Panc1 (cell line): ENCODE measurements around the gene KCNQ1OT1. TPM values are rescaled to one million over a fixed set of nuclear protein-coding genes. Genes with fewer than 3 reads are reported as not detected.

Experiments
- ATAC-seq: fragments of 200-7000 bp; cut with Tn5 transposase; 2 replicates; pipeline ENCODE4 v1.9.1; 2020; ENCODE audit warnings: mild to moderate bottlenecking, moderate library complexity
- BruUV-seq: library from RNA; stranded (reverse); fragments of 400-500 nt; replicated peaks from 2 replicates; lab custom pipeline; 2021; lab: Mats Ljungman, UMichigan
- CTCF ChIA-PET: fragments of 300-600 bp; sonication (Branson Sonifier 250); formaldehyde crosslinking; loops from one replicate; lab custom pipeline; 2022; ENCODE audit warnings: antibody characterized with exemption; lab: Charles Lee
- POLR2A ChIA-PET: fragments of 300-600 bp; sonication (Branson Sonifier 250); formaldehyde crosslinking; loops from one replicate; lab custom pipeline; 2022; ENCODE audit warnings: antibody characterized with exemption; lab: Charles Lee
- DNase-seq: peaks from one replicate; pipeline ENCODE4 v3.0.0-alpha.2; 2010; ENCODE audit warnings: low read depth, low spot score
- H3K27ac ChIP-seq: 2 replicates; pipeline ENCODE4 v1.5.1; 2011; ENCODE audit warnings: mild to moderate bottlenecking, low read length, inconsistent platforms
- H3K27me3 ChIP-seq: fragments of 200-500 bp; sonication (Bioruptor generic); 2 replicates; pipeline ENCODE4 v1.6.0; 2014; ENCODE audit warnings: low read length, inconsistent platforms; ENCODE audit not compliant: control insufficient read depth, insufficient read depth
- H3K36me3 ChIP-seq: fragments of 200-500 bp; sonication (Bioruptor generic); 2 replicates; pipeline ENCODE4 v1.5.1; 2014; ENCODE audit warnings: inconsistent platforms, mild to moderate bottlenecking, low read length, moderate library complexity; ENCODE audit not compliant: control insufficient read depth, insufficient read depth
- H3K4me1 ChIP-seq: 2 replicates; pipeline ENCODE4 v1.5.1; 2011; ENCODE audit warnings: inconsistent platforms, mild to moderate bottlenecking, low read length, moderate library complexity; ENCODE audit not compliant: control insufficient read depth, insufficient read depth
- H3K4me3 ChIP-seq, 2 experiments: 2 replicates each; pipeline ENCODE4 v1.5.1; 2011 to 2012; ENCODE audit warnings: low read depth in 2 of 2, low read length in 2 of 2, mild to moderate bottlenecking in 2 of 2, inconsistent platforms in 1 of 2, moderate library complexity in 1 of 2
- H3K9me3 ChIP-seq: fragments of 200-500 bp; sonication (Bioruptor generic); 2 replicates; pipeline ENCODE4 v1.5.1; 2014; ENCODE audit warnings: low read depth, mild to moderate bottlenecking, inconsistent platforms, low read length, moderate library complexity; ENCODE audit not compliant: control insufficient read depth, insufficient read depth
- POLR2AphosphoS5 ChIP-seq: IDR thresholded peaks from 2 replicates; pipeline ENCODE4 v1.6.1; 2012; ENCODE audit warnings: mild to moderate bottlenecking, low read depth, low read length, moderate library complexity
- SIN3A ChIP-seq: IDR thresholded peaks from 2 replicates; pipeline ENCODE4 v1.6.1; 2012; ENCODE audit warnings: low read depth, mild to moderate bottlenecking, low read length, moderate library complexity, borderline replicate concordance; ENCODE audit not compliant: insufficient read depth
- TCF7L2 ChIP-seq: IDR thresholded peaks from 2 replicates; pipeline ENCODE4 v1.6.1; 2011; ENCODE audit warnings: mild to moderate bottlenecking, low read depth, low read length, inconsistent platforms
- in situ Hi-C: cut with HindIII; loops from 2 replicates; pipeline ENCODE4 v1.10.0; 2016; ENCODE audit warnings: low sequenced_read_pairs, low pct_unique_long_range_greater_than_20kb
- intact Hi-C: fragments of 100-400 bp; cut with micrococcal nuclease; formaldehyde crosslinking; loops from one replicate; pipeline ENCODE4 v1.10.0; 2022; ENCODE audit not compliant: unreplicated experiment
- total RNA-seq: library from RNA; stranded (reverse); gene quantifications from one replicate; pipeline ENCODE4 v1.2.1, GENCODE V29; 2021; ENCODE audit not compliant: unreplicated experiment
- TF ChIP-seq, protein P1 (sequence below), 2 experiments: IDR thresholded peaks; 2 replicates each; pipeline ENCODE4 v1.6.1; 2011 to 2012; ENCODE audit warnings: low read depth in 2 of 2, control low read depth in 1 of 2, low read length in 1 of 2, mild to moderate bottlenecking in 1 of 2, moderate library complexity in 1 of 2; ENCODE audit not compliant: insufficient read depth in 1 of 2
- TF ChIP-seq, protein P2 (sequence below): fragments of 450-650 bp; IDR thresholded peaks from 2 replicates; pipeline ENCODE4 v1.5.1; 2017; ENCODE audit warnings: mild to moderate bottlenecking

KCNQ1OT1 gene
- total RNA-seq, 1 experiment from 2014 or later = 1.3 TPM

DNA sequence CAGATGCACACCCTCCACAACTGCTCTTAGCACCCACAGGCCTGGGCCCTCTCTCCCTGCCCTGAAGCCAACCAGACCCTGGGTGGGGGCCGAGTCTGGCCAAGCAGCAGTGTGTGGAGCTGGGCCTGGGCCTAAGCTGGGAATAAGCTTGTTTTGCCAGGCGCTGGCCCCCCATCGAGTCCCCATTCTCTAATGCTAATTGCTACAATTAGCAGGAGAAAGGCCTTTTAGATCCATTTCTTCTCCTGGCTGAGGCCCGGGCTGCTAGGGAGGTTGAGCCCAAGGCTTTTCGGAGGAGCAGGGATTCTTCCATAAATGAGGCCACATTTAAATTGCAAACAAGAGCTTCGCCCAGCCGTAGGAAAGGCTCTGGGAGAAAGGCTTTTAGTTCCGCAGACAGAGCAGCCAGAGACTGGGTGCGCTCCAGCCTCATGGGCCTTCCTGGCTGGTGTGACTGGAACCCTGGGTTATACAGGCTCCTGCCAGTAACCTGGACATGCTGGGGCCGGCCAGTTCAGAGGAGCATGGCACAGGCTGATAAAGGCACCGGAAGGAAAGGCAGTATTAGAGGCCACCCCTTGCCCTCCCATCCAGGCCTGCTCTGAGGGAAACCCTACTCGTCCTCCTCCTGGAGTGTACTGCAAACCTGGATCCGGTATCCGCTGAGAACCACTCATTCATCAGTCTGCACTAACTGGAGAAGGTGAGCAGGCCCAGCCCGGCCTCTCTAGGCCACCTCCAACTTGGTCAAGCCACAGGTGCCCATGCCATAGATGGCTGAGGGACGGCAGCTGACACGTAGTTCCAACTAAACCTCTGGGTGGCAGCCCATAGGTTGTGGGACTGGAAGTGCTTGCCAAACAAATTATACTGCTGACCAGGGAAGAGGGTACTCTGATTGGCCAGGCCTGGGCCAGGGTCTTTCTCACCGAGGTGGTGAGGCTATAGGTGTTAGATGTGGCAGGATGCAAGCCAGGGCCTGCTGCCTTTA lies 6.2 kb downstream of the KCNQ1OT1 start:
- Histone ChIP-seq H3K4me1 (peaks cover 4% of the 10 kb centered on the region), H3K27me3 (no peaks in the 10 kb centered on the region), H3K4me3 (no peak overlapping the region), H3K36me3 (no peaks in the 10 kb centered on the region), H3K27ac (no peak overlapping the region), H3K9me3 (no peaks in the 10 kb centered on the region)
- TF ChIP-seq POLR2AphosphoS5 (no peak), TCF7L2 (no peak), SIN3A (no peak)
- TF ChIP-seq, protein P1, sequence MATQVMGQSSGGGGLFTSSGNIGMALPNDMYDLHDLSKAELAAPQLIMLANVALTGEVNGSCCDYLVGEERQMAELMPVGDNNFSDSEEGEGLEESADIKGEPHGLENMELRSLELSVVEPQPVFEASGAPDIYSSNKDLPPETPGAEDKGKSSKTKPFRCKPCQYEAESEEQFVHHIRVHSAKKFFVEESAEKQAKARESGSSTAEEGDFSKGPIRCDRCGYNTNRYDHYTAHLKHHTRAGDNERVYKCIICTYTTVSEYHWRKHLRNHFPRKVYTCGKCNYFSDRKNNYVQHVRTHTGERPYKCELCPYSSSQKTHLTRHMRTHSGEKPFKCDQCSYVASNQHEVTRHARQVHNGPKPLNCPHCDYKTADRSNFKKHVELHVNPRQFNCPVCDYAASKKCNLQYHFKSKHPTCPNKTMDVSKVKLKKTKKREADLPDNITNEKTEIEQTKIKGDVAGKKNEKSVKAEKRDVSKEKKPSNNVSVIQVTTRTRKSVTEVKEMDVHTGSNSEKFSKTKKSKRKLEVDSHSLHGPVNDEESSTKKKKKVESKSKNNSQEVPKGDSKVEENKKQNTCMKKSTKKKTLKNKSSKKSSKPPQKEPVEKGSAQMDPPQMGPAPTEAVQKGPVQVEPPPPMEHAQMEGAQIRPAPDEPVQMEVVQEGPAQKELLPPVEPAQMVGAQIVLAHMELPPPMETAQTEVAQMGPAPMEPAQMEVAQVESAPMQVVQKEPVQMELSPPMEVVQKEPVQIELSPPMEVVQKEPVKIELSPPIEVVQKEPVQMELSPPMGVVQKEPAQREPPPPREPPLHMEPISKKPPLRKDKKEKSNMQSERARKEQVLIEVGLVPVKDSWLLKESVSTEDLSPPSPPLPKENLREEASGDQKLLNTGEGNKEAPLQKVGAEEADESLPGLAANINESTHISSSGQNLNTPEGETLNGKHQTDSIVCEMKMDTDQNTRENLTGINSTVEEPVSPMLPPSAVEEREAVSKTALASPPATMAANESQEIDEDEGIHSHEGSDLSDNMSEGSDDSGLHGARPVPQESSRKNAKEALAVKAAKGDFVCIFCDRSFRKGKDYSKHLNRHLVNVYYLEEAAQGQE (IDR thresholded peaks at IDR 0.05; ENCODE audit: insufficient read depth in 1 of 2, low read depth in 2 of 2, low read length in 1 of 2) = no peak
- TF ChIP-seq, protein P2, sequence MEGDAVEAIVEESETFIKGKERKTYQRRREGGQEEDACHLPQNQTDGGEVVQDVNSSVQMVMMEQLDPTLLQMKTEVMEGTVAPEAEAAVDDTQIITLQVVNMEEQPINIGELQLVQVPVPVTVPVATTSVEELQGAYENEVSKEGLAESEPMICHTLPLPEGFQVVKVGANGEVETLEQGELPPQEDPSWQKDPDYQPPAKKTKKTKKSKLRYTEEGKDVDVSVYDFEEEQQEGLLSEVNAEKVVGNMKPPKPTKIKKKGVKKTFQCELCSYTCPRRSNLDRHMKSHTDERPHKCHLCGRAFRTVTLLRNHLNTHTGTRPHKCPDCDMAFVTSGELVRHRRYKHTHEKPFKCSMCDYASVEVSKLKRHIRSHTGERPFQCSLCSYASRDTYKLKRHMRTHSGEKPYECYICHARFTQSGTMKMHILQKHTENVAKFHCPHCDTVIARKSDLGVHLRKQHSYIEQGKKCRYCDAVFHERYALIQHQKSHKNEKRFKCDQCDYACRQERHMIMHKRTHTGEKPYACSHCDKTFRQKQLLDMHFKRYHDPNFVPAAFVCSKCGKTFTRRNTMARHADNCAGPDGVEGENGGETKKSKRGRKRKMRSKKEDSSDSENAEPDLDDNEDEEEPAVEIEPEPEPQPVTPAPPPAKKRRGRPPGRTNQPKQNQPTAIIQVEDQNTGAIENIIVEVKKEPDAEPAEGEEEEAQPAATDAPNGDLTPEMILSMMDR = no peak
- ChIA-PET POLR2A (no interaction called here), CTCF (no interaction called here)
- DNase-seq (no peak), ATAC-seq (no peak)
- in situ Hi-C loops = no loop called here
- no TSS peak for BruUV-seq
- intact Hi-C loops = loop anchor here (10.0 kb wide), 2 partner anchors 149 to 191 kb away; partner anchors contain the start of gene CDKN1C

DNA sequence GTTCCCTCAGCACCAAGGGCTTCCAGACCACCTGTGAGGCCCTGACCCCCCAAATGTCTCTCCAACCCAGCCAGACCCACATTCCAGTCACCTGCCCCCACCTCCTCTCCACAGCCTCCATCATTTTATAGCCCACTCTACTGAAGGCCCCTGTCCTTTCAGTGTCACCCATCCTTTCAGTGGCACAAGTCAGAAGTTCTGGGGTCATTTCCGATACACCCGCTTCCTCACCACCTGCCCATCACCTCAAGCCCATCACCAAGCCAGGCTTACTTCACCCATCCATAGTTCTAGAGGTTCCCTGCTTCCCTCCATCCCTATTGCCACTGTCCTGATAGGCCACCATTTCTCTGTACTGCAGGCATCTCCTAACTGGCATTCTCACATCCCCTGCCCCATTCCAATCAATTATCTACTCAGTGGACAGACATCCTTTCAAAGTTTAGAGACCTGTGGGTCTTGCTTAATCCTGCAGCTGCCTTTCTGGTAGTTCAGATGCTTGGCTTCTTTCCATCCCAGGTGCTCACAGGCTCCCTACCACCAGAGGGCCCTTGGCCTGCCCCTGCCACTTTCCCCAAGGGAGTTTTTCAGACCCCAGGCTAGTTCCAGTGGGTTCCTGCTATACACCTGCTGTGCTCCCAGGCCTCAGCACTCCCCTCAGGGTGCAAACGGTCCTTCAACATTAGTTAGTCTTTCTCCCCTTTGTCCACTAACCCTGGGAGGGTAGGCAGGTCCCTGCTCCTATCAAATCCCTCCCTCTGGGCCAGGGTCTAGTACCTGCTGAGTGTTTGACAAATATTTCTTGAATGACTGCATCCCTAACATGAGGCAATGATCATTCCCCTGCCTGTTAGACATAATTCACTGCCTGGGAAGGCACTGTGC lies 7.6 kb downstream of the KCNQ1OT1 start:
- in situ Hi-C loops (no loop called here), intact Hi-C loops (loop anchor here (10.0 kb wide), 2 partner anchors 147 to 193 kb away; partner anchors contain the start of gene CDKN1C)
- BruUV-seq = no TSS peak
- no peak for ATAC-seq
- DNase-seq = no peak
- Histone ChIP-seq H3K36me3 (no peaks in the 10 kb centered on the region), H3K27ac (no peak overlapping the region), H3K27me3 (no peaks in the 10 kb centered on the region), H3K4me3 (no peak overlapping the region), H3K9me3 (no peaks in the 10 kb centered on the region), H3K4me1 (no peaks in the 10 kb centered on the region)
- ChIA-PET POLR2A (no interaction called here), CTCF (no interaction called here)
- TF ChIP-seq, protein P2 = no peak
- TF ChIP-seq, protein P1 (IDR thresholded peaks at IDR 0.05; ENCODE audit: insufficient read depth in 1 of 2, low read depth in 2 of 2, low read length in 1 of 2) = no peak
- no peak for TF ChIP-seq POLR2AphosphoS5
- TF ChIP-seq TCF7L2 = no peak
- TF ChIP-seq SIN3A = no peak
